SK-N-SH (cell line): Measurements from ENCODE around the gene VSIG10L. TPM values are rescaled to one million over a fixed set of nuclear protein-coding genes. Genes with fewer than 3 reads are reported as not detected.
A peak's percentile ranks its signal among the peaks of the same experiment; 100 is the strongest.

Experiments used
- CTCF ChIA-PET: fragments of 300-600, 350-600 bp; formaldehyde crosslinking; extraction: SDS; loops from one replicate; lab custom pipeline; 2021; lab: Yijun Ruan, JAX
- POLR2A ChIA-PET: fragments of 350-600 bp; sonication (Branson Sonifier 250); formaldehyde crosslinking; extraction: SDS; loops from one replicate; lab custom pipeline; 2020; ENCODE audit warnings: antibody characterized with exemption, inconsistent platforms; lab: Yijun Ruan, JAX
- DNase-seq: peaks from one replicate; pipeline ENCODE4 v3.0.0; 2012
- H2AFZ ChIP-seq: fragments of 200-600 bp; sonication (generic); 2 replicates; pipeline ENCODE4 v1.8.1; 2016; ENCODE audit warnings: antibody characterized with exemption, mild to moderate bottlenecking, low read depth
- H3F3A ChIP-seq: fragments of 200-600 bp; sonication (generic); replicated peaks from 2 replicates; pipeline ENCODE3; 2016; ENCODE audit warnings: antibody characterized with exemption, mild to moderate bottlenecking; ENCODE audit not compliant: insufficient read depth
- H3K27ac ChIP-seq, 2 experiments: fragments of 200-500 bp in 1 of 2; fragments of 200-600 bp in 1 of 2; sonication (Bioruptor generic) in 1 of 2; sonication (generic), shearing (Covaris generic) in 1 of 2; 2 replicates each; pipeline versions ENCODE4 v1.5.1 to v1.6.1; 2014 to 2016; ENCODE audit warnings: low read depth in 2 of 2, inconsistent platforms in 1 of 2, low read length in 1 of 2, mild to moderate bottlenecking in 1 of 2, mixed read lengths in 1 of 2
- H3K27me3 ChIP-seq: fragments of 200-600 bp; sonication (generic), shearing (Covaris generic); 2 replicates; pipeline ENCODE4 v1.6.1; 2016; ENCODE audit warnings: mixed run types; ENCODE audit not compliant: insufficient read depth
- H3K36me3 ChIP-seq, 2 experiments: fragments of 200-500 bp in 1 of 2; fragments of 200-600 bp in 1 of 2; sonication (Bioruptor generic) in 1 of 2; sonication (generic) in 1 of 2; replicated peaks in 1 of 2; 2 replicates each; pipeline versions ENCODE3 to v1.5.1; 2014 to 2016; ENCODE audit warnings: low read length in 1 of 2, mild to moderate bottlenecking in 1 of 2; ENCODE audit not compliant: insufficient read depth in 2 of 2, control insufficient read depth in 1 of 2
- H3K4me1 ChIP-seq, 2 experiments: fragments of 200-500 bp in 1 of 2; fragments of 200-600 bp in 1 of 2; sonication (Bioruptor generic) in 1 of 2; sonication (generic), shearing (Covaris generic) in 1 of 2; 2 replicates each; pipeline versions ENCODE4 v1.5.1 to v1.6.1; 2014 to 2016; ENCODE audit warnings: low read depth in 1 of 2, low read length in 1 of 2, mixed run types in 1 of 2; ENCODE audit not compliant: insufficient read depth in 2 of 2, control insufficient read depth in 1 of 2
- H3K4me2 ChIP-seq: fragments of 200-600 bp; sonication (generic), shearing (Covaris generic); 2 replicates; pipeline ENCODE4 v1.6.1; 2017; ENCODE audit warnings: mixed run types
- H3K4me3 ChIP-seq, 2 experiments: fragments of 200-500 bp in 1 of 2; fragments of 200-600 bp in 1 of 2; sonication (Bioruptor generic) in 1 of 2; sonication (generic), shearing (Covaris generic) in 1 of 2; 2 replicates each; pipeline versions ENCODE4 v1.5.1 to v1.8.1; 2014 to 2016; ENCODE audit warnings: low read depth in 2 of 2, inconsistent platforms in 1 of 2, low read length in 1 of 2, mild to moderate bottlenecking in 1 of 2, mixed read lengths in 1 of 2, moderate library complexity in 1 of 2
- H3K79me2 ChIP-seq: fragments of 200-600 bp; sonication (generic); 2 replicates; pipeline ENCODE4 v1.8.1; 2017; ENCODE audit warnings: mild to moderate bottlenecking; ENCODE audit not compliant: insufficient read depth
- H3K9ac ChIP-seq: fragments of 200-600 bp; sonication (generic); 2 replicates; pipeline ENCODE4 v1.6.1; 2017; ENCODE audit warnings: mixed run types
- H3K9me2 ChIP-seq: fragments of 200-600 bp; sonication (generic); 2 replicates; pipeline ENCODE4 v1.6.1; 2017; ENCODE audit warnings: mixed run types
- H3K9me3 ChIP-seq: fragments of 200-600 bp; sonication (generic); 2 replicates; pipeline ENCODE4 v1.6.1; 2017; ENCODE audit warnings: mixed run types, mild to moderate bottlenecking, moderate library complexity
- H4K20me1 ChIP-seq: fragments of 200-600 bp; sonication (generic); 2 replicates; pipeline ENCODE4 v1.6.1; 2017; ENCODE audit warnings: mild to moderate bottlenecking, mixed run types; ENCODE audit not compliant: insufficient read depth
- CHD2 ChIP-seq: fragments of 150-350 bp; IDR thresholded peaks from 2 replicates; pipeline ENCODE4 v1.6.1; 2018; ENCODE audit warnings: low read length; ENCODE audit not compliant: partially characterized antibody
- CTCF ChIP-seq: fragments of 200-600 bp; sonication (generic); IDR thresholded peaks from 2 replicates; pipeline ENCODE4 v1.6.1; 2017; ENCODE audit warnings: antibody characterized with exemption, mild to moderate bottlenecking, moderate library complexity
- EP300 ChIP-seq, 2 experiments: IDR thresholded peaks; 2 replicates each; pipeline versions ENCODE4 v1.4.0 to v1.6.1; 2012; ENCODE audit warnings: borderline replicate concordance in 1 of 2, low read depth in 1 of 2, low read length in 1 of 2
- GATA2 ChIP-seq: sonication (generic); formaldehyde crosslinking; IDR thresholded peaks from 2 replicates; pipeline ENCODE4 v1.5.0; 2020; ENCODE audit warnings: mild to moderate bottlenecking, missing genetic modification reagents
- NFIC ChIP-seq: IDR thresholded peaks from 2 replicates; pipeline ENCODE4 v1.4.0; 2012; ENCODE audit warnings: borderline replicate concordance
- NRF1 ChIP-seq: IDR thresholded peaks from 2 replicates; pipeline ENCODE4 v1.6.1; 2012; ENCODE audit warnings: low read depth, mild to moderate bottlenecking, low read length
- POLR2AphosphoS5 ChIP-seq: IDR thresholded peaks from 2 replicates; pipeline ENCODE4 v1.6.1; 2012; ENCODE audit warnings: low read depth, low read length
- RCOR1 ChIP-seq: fragments of 150-350 bp; IDR thresholded peaks from 2 replicates; pipeline ENCODE4 v1.6.1; 2017; ENCODE audit warnings: antibody characterized with exemption, low read length
- RFX5 ChIP-seq: IDR thresholded peaks from 2 replicates; pipeline ENCODE4 v1.6.1; 2012; ENCODE audit warnings: mild to moderate bottlenecking, improper control_type of control experiment, low read length
- TCF12 ChIP-seq: IDR thresholded peaks from 2 replicates; pipeline ENCODE4 v1.4.0; 2012
- WGBS: methylation state at CpG from one replicate; pipeline ENCODE4 v1.1.6; 2017; ENCODE audit warnings: low lambda C conversion rate; 5-methylcytosine and 5-hydroxymethylcytosine counted together
- polyA plus RNA-seq, 3 experiments: library from polyadenylated mRNA; depleted of rRNA; stranded (reverse); fragments of >200 nt; gene quantifications; 2 replicates each; pipeline ENCODE4 v1.2.3, GENCODE V29; 2012

Gene VSIG10L
- polyA plus RNA-seq, 1 of the 3 experiments (the other 2 are of a cell fraction) = 2.7 TPM

GRCh38 chr19:51320280-51320657, 21.7 kb downstream of the VSIG10L start:
- Histone ChIP-seq H3K79me2 (no peaks in the 10 kb centered on the region), H2AFZ (no peak overlapping the region), H3K27ac (peak overlapping the region in 1 of 2 experiments; percentile 53; a peak in 2 of 4 replicates), H4K20me1 (no peaks in the 10 kb centered on the region), H3K9me3 (no peaks in the 10 kb centered on the region), H3K4me1 (peaks cover 0 to 17% of the 10 kb centered on the region in 2 experiments; a peak in 1 of 4 replicates), H3K36me3 (no peaks in the 10 kb centered on the region), H3K4me3 (no peak overlapping the region), H3K27me3 (no peaks in the 10 kb centered on the region), H3F3A (no peaks in the 10 kb centered on the region), H3K9me2 (no peaks in the 10 kb centered on the region), H3K9ac (no peak overlapping the region), H3K4me2 (no peak overlapping the region)
- TF ChIP-seq EP300 (IDR thresholded peaks at IDR 0.05; ENCODE audit: borderline replicate concordance in 1 of 2, low read depth in 1 of 2, low read length in 1 of 2) (peak in 1 of 2 experiments; percentile 25; a peak in 1 of 4 replicates), CTCF (no peak), CHD2 (peak; percentile 91), NFIC (0 out of 2 replicates have a peak, but pooled peaks have one; percentile 23), RFX5 (no peak)
- ChIA-PET CTCF (interaction anchor here (0.8 to 1.0 kb wide), 2 partner anchors 19 to 457 kb away, joined by 3 read pairs; no protein-coding TSS in a partner anchor), POLR2A (interaction anchor here (1.5 kb wide), 1 partner anchor 9 kb away, joined by 3 read pairs; the partner anchor contains the start of gene IGLON5)
- 9% methylated on average over 11 of the region's 14 CpGs for WGBS
- DNase-seq = peak; percentile 87

GRCh38 chr19:51319649-51320279, 22.2 kb downstream of the VSIG10L start:
- Histone ChIP-seq H3K9me2 (no peaks in the 10 kb centered on the region), H3K9me3 (no peaks in the 10 kb centered on the region), H3K4me3 (no peak overlapping the region), H3K4me2 (no peak overlapping the region), H3K36me3 (no peaks in the 10 kb centered on the region), H4K20me1 (no peaks in the 10 kb centered on the region), H3K27me3 (no peaks in the 10 kb centered on the region), H3F3A (no peaks in the 10 kb centered on the region), H3K27ac (peak overlapping the region in 1 of 2 experiments; percentile 53; a peak in 2 of 4 replicates), H3K9ac (no peak overlapping the region), H3K4me1 (peaks cover 0 to 17% of the 10 kb centered on the region in 2 experiments; a peak in 1 of 4 replicates), H2AFZ (no peak overlapping the region), H3K79me2 (no peaks in the 10 kb centered on the region)
- 83% methylated on average over 14 of the region's 14 CpGs for WGBS
- POLR2A ChIA-PET = interaction anchor here (1.5 kb wide), 1 partner anchor 8 kb away, joined by 3 read pairs; the partner anchor contains the start of gene IGLON5
- no peak for DNase-seq
- TF ChIP-seq RCOR1 = no peak
- TF ChIP-seq NRF1 = no peak
- TF ChIP-seq GATA2 (CRISPR knock-in tag) = no peak
- no peak for TF ChIP-seq RFX5
- no peak for TF ChIP-seq POLR2AphosphoS5
- TF ChIP-seq TCF12 = no peak
- TF ChIP-seq CHD2 = no peak
- CTCF ChIA-PET = interaction anchor here (0.8 to 1.0 kb wide), 2 partner anchors 18 to 457 kb away, joined by 3 read pairs; no protein-coding TSS in a partner anchor
